Measurements from ENCODE around the gene ADAM33. TPM values are rescaled to one million over a fixed set of nuclear protein-coding genes. Genes with fewer than 3 reads are reported as not detected.

Gene ADAM33
- polyA plus RNA-seq, 1 donor from 2014 or later: not detected

GRCh38 chr20:3686867-3687321 is 5.1 kb upstream of the ADAM33 start:
- Histone ChIP-seq H3K79me2 (replicated peaks; ENCODE audit: insufficient read depth, low read length) (no peaks in the 10 kb centered on the region), H3K4me3 (ENCODE audit: low read length) (no peak overlapping the region), H3K9me3 (ENCODE audit: low read length) (no peaks in the 10 kb centered on the region), H3F3A (ENCODE audit: insufficient read depth, low read length, poor library complexity, severe bottlenecking) (no peaks in the 10 kb centered on the region), H3K27me3 (ENCODE audit: insufficient read depth, low read depth, low read length) (peaks cover 6% of the 10 kb centered on the region), H3K4me2 (ENCODE audit: low read length) (no peak overlapping the region), H3K36me3 (ENCODE audit: insufficient read depth, low read length) (no peaks in the 10 kb centered on the region), H3K27ac (ENCODE audit: low read length) (no peak overlapping the region), H2AFZ (ENCODE audit: low read depth, low read length) (no peak overlapping the region), H3K9ac (ENCODE audit: low read length) (no peak overlapping the region), H4K20me1 (ENCODE audit: insufficient read depth) (no peaks in the 10 kb centered on the region), H3K9me2 (ENCODE audit: insufficient read depth, low read length) (no peaks in the 10 kb centered on the region)
- no peak for TF ChIP-seq MXI1 (conservative IDR thresholded peaks at IDR 0.05; ENCODE audit: poor library complexity, severe bottlenecking)
- TF ChIP-seq EP300 (conservative IDR thresholded peaks at IDR 0.05; ENCODE audit: poor library complexity, severe bottlenecking): no peak
- TF ChIP-seq TAF1 (IDR thresholded peaks at IDR 0.05; ENCODE audit: low read depth): no peak
- TF ChIP-seq RAD21 (conservative IDR thresholded peaks at IDR 0.05): no peak
- TF ChIP-seq CTCF (IDR thresholded peaks at IDR 0.05; ENCODE audit: poor library complexity, severe bottlenecking): no peak
- no peak for TF ChIP-seq SMC3 (conservative IDR thresholded peaks at IDR 0.05; ENCODE audit: poor library complexity)
- no peak for TF ChIP-seq EZH2 (IDR thresholded peaks at IDR 0.05; ENCODE audit: borderline replicate concordance, insufficient read depth, low read length, poor library complexity, severe bottlenecking)
- no peak for TF ChIP-seq POLR2AphosphoS5 (IDR thresholded peaks at IDR 0.05)
- TF ChIP-seq REST (IDR thresholded peaks at IDR 0.05; ENCODE audit: borderline replicate concordance): no peak

- no peak for TF ChIP-seq EZH2 (IDR thresholded peaks at IDR 0.05; ENCODE audit: borderline replicate concordance, insufficient read depth, low read length, poor library complexity, severe bottlenecking)
- TF ChIP-seq TAF1 (IDR thresholded peaks at IDR 0.05; ENCODE audit: low read depth): no peak
- no peak for TF ChIP-seq SMC3 (conservative IDR thresholded peaks at IDR 0.05; ENCODE audit: poor library complexity)
- no peak for TF ChIP-seq REST (IDR thresholded peaks at IDR 0.05; ENCODE audit: borderline replicate concordance)
- no peak for TF ChIP-seq MXI1 (conservative IDR thresholded peaks at IDR 0.05; ENCODE audit: poor library complexity, severe bottlenecking)
- no peak for TF ChIP-seq CTCF (IDR thresholded peaks at IDR 0.05; ENCODE audit: poor library complexity, severe bottlenecking)
- no peak for TF ChIP-seq RAD21 (conservative IDR thresholded peaks at IDR 0.05)
- TF ChIP-seq POLR2AphosphoS5 (IDR thresholded peaks at IDR 0.05): no peak
- no peak for TF ChIP-seq EP300 (conservative IDR thresholded peaks at IDR 0.05; ENCODE audit: poor library complexity, severe bottlenecking)
- no peaks in the 10 kb centered on the region for H3K36me3 ChIP-seq (ENCODE audit: insufficient read depth, low read length)
These were observed 4.6 kb upstream of the ADAM33 start for GRCh38 chr20:3686421-3686820.

More at GRCh38 chr20:3686421-3686820, 4.6 kb upstream of the ADAM33 start:
- Histone ChIP-seq H4K20me1 (ENCODE audit: insufficient read depth) (no peaks in the 10 kb centered on the region), H3K27ac (ENCODE audit: low read length) (no peak overlapping the region), H3F3A (ENCODE audit: insufficient read depth, low read length, poor library complexity, severe bottlenecking) (no peaks in the 10 kb centered on the region), H3K27me3 (ENCODE audit: insufficient read depth, low read depth, low read length) (peaks cover 10% of the 10 kb centered on the region), H2AFZ (ENCODE audit: low read depth, low read length) (no peak overlapping the region), H3K9ac (ENCODE audit: low read length) (no peak overlapping the region), H3K79me2 (replicated peaks; ENCODE audit: insufficient read depth, low read length) (no peaks in the 10 kb centered on the region), H3K4me2 (ENCODE audit: low read length) (no peak overlapping the region), H3K4me3 (ENCODE audit: low read length) (no peak overlapping the region), H3K9me2 (ENCODE audit: insufficient read depth, low read length) (no peaks in the 10 kb centered on the region), H3K9me3 (ENCODE audit: low read length) (no peaks in the 10 kb centered on the region)
